GM18511 (cell line): ENCODE data around the gene UPK3A.
A peak's percentile ranks its signal among the peaks of the same experiment; 100 is the strongest.

Experiments used
- ATAC-seq: cut with Tn5 transposase; IDR thresholded peaks from one replicate; pipeline ENCODE4 v1.9.1; 2021; ENCODE audit warnings: mild to moderate bottlenecking, moderate library complexity; ENCODE audit not compliant: unreplicated experiment

The UPK3A gene

GRCh38 chr22:45308391-45308956 lies 23.7 kb downstream of the UPK3A start:
- no peak for ATAC-seq

- no peak for ATAC-seq
These were observed 24.2 kb downstream of the UPK3A start for GRCh38 chr22:45308957-45309421.

GRCh38 chr22:45309422-45310227 lies 24.9 kb downstream of the UPK3A start, which contains the start of gene FAM118A:
Gene FAM118A, plus strand, starts transcription at chr22:45309934. Its CDS starts 12,446 bp downstream, at chr22:45322380.
- ATAC-seq: peak; percentile 83

- ATAC-seq: no peak
These were observed 25.7 kb downstream of the UPK3A start for GRCh38 chr22:45310331-45310976.

- no peak for ATAC-seq
These were observed 26.3 kb downstream of the UPK3A start for GRCh38 chr22:45310977-45311531.

GRCh38 chr22:45312415-45312814 lies 27.7 kb downstream of the UPK3A start:
- no peak for ATAC-seq

GRCh38 chr22:45312856-45313255 lies 28.1 kb downstream of the UPK3A start:
- no peak for ATAC-seq

- no peak for ATAC-seq
These were observed 29.4 kb downstream of the UPK3A start for GRCh38 chr22:45314054-45314721.

GRCh38 chr22:45314786-45315185 lies 30.0 kb downstream of the UPK3A start:
- no peak for ATAC-seq

GRCh38 chr22:45316796-45317526 lies 32.2 kb downstream of the UPK3A start:
- no peak for ATAC-seq

GRCh38 chr22:45317551-45318167 lies 32.9 kb downstream of the UPK3A start:
- ATAC-seq: no peak

GRCh38 chr22:45318168-45318557 lies 33.4 kb downstream of the UPK3A start:
- ATAC-seq: peak; percentile 60

- peak; percentile 48 for ATAC-seq
These were observed 34.0 kb downstream of the UPK3A start for GRCh38 chr22:45318558-45319323.

GRCh38 chr22:45319324-45319685 lies 34.6 kb downstream of the UPK3A start:
- no peak for ATAC-seq

GRCh38 chr22:45320357-45320976 lies 35.7 kb downstream of the UPK3A start:
- no peak for ATAC-seq

GRCh38 chr22:45321827-45322226 lies 37.1 kb downstream of the UPK3A start:
- ATAC-seq: no peak

GRCh38 chr22:45322873-45323525 lies 38.2 kb downstream of the UPK3A start:
- ATAC-seq: no peak

- ATAC-seq: no peak
These were observed 38.9 kb downstream of the UPK3A start for GRCh38 chr22:45323695-45324094.
